OCI-LY7 (cell line): Measurements from ENCODE around the gene NELL1.

Source experiments
- EZH2phosphoT487 ChIP-seq: fragments of 200-600 bp; sonication (generic); IDR thresholded peaks from 2 replicates; pipeline ENCODE4 v1.6.1; 2018; ENCODE audit warnings: low read depth, borderline replicate concordance, mild to moderate bottlenecking, mixed run types, antibody characterized with exemption, low read length, moderate library complexity, mixed read lengths
- TF ChIP-seq, protein P1 (sequence below): fragments of 200-600 bp; sonication (generic); conservative IDR thresholded peaks from 2 replicates; pipeline ENCODE4 v1.5.1; 2014; ENCODE audit warnings: mild to moderate bottlenecking, antibody characterized with exemption, low read length, moderate library complexity, mixed read lengths

DNA sequence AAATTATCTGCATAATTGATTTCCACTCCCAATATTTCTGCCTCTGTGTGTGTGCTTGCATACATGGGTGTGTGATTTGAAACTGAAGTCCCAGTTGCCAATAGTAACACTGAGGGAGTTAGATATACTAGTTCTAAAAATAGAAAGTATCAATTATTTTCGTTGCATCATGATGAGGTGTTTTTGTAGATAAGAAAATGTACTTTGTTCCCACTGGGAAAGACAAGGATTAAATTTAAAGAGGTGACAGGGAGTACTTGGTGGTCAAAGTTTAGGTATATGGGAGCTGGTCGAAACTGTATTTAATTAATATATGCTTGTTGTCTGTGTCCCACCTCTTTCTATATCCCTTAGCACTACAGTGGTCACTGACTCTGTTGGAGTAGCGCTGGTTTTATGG is 444.5 kb downstream of the NELL1 start:
- TF ChIP-seq, protein P1, sequence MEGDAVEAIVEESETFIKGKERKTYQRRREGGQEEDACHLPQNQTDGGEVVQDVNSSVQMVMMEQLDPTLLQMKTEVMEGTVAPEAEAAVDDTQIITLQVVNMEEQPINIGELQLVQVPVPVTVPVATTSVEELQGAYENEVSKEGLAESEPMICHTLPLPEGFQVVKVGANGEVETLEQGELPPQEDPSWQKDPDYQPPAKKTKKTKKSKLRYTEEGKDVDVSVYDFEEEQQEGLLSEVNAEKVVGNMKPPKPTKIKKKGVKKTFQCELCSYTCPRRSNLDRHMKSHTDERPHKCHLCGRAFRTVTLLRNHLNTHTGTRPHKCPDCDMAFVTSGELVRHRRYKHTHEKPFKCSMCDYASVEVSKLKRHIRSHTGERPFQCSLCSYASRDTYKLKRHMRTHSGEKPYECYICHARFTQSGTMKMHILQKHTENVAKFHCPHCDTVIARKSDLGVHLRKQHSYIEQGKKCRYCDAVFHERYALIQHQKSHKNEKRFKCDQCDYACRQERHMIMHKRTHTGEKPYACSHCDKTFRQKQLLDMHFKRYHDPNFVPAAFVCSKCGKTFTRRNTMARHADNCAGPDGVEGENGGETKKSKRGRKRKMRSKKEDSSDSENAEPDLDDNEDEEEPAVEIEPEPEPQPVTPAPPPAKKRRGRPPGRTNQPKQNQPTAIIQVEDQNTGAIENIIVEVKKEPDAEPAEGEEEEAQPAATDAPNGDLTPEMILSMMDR: no peak
- no peak for TF ChIP-seq EZH2phosphoT487
